ENCODE measurements around the gene PHC2. TPM values are rescaled to one million over a fixed set of nuclear protein-coding genes. Genes with fewer than 3 reads are reported as not detected.

Gene PHC2
- total RNA-seq, 1 donor from 2014 or later: 93.1 TPM

GRCh38 chr1:33372162-33372561 lies 58.7 kb downstream of the PHC2 start:
- DNase-seq (ENCODE audit: low read depth): no peak

GRCh38 chr1:33371334-33371733 lies 59.6 kb downstream of the PHC2 start:
- DNase-seq (ENCODE audit: low read depth): no peak

GRCh38 chr1:33370827-33371226 lies 60.1 kb downstream of the PHC2 start:
- DNase-seq (ENCODE audit: low read depth): no peak

GRCh38 chr1:33370301-33370700 lies 60.6 kb downstream of the PHC2 start:
- peak; percentile 71 for DNase-seq (ENCODE audit: low read depth)

GRCh38 chr1:33369764-33370163 lies 61.1 kb downstream of the PHC2 start:
- DNase-seq (ENCODE audit: low read depth): no peak

GRCh38 chr1:33369081-33369480 lies 61.8 kb downstream of the PHC2 start:
- no peak for DNase-seq (ENCODE audit: low read depth)

GRCh38 chr1:33368431-33368830 lies 62.5 kb downstream of the PHC2 start:
- DNase-seq (ENCODE audit: low read depth): no peak

- peak; percentile 89 for DNase-seq (ENCODE audit: low read depth)
Measured at GRCh38 chr1:33367485-33368405, 63.1 kb downstream of the PHC2 start.

GRCh38 chr1:33366762-33367484 lies 64.0 kb downstream of the PHC2 start:
- no peak for DNase-seq (ENCODE audit: low read depth)

GRCh38 chr1:33365560-33365997 lies 65.3 kb downstream of the PHC2 start:
- peak; percentile 79 for DNase-seq (ENCODE audit: low read depth)

- peak; percentile 51 for DNase-seq (ENCODE audit: low read depth)
Measured at GRCh38 chr1:33364565-33364918, 66.4 kb downstream of the PHC2 start.

GRCh38 chr1:33363470-33363861 lies 67.4 kb downstream of the PHC2 start:
- no peak for DNase-seq (ENCODE audit: low read depth)

GRCh38 chr1:33363021-33363420 lies 67.9 kb downstream of the PHC2 start:
- DNase-seq (ENCODE audit: low read depth): no peak

- no peak for DNase-seq (ENCODE audit: low read depth)
Measured at GRCh38 chr1:33361532-33362235, 69.2 kb downstream of the PHC2 start.

- DNase-seq (ENCODE audit: low read depth): no peak
Measured at GRCh38 chr1:33360367-33360766, 70.5 kb downstream of the PHC2 start.

- DNase-seq (ENCODE audit: low read depth): no peak
Measured at GRCh38 chr1:33359931-33360330, 71.0 kb downstream of the PHC2 start.

GRCh38 chr1:33358795-33359503 lies 71.9 kb downstream of the PHC2 start:
- no peak for DNase-seq (ENCODE audit: low read depth)

- DNase-seq (ENCODE audit: low read depth): no peak
Measured at GRCh38 chr1:33358114-33358794, 72.6 kb downstream of the PHC2 start.

- no peak for DNase-seq (ENCODE audit: low read depth)
Measured at GRCh38 chr1:33357099-33357498, 73.8 kb downstream of the PHC2 start.

- DNase-seq (ENCODE audit: low read depth): no peak
Measured at GRCh38 chr1:33354707-33355316, 76.1 kb downstream of the PHC2 start.

All from myocyte (in vitro differentiated cells).